GM12878 (cell line): Measurements from ENCODE around the gene FPR1. TPM values are rescaled to one million over a fixed set of nuclear protein-coding genes. Genes with fewer than 3 reads are reported as not detected.

ENCODE experiments used
- ATAC-seq: fragments of 200-7000 bp; cut with Tn5 transposase; 3 replicates; pipeline ENCODE4 v1.9.1; 2020; ENCODE audit warnings: mild to moderate bottlenecking, moderate library complexity
- BruUV-seq: library from RNA; stranded (reverse); fragments of 400-500 nt; replicated peaks from 2 replicates; lab custom pipeline; 2021; lab: Mats Ljungman, UMichigan
- CTCF ChIA-PET: fragments of 300-600 bp; sonication (Branson Sonifier 250); formaldehyde crosslinking; extraction: SDS; loops from one replicate; lab custom pipeline; 2021; ENCODE audit warnings: inconsistent platforms; lab: Yijun Ruan, JAX
- POLR2A ChIA-PET: fragments of 350-600 bp; formaldehyde crosslinking; extraction: SDS; loops from one replicate; lab custom pipeline; 2021; ENCODE audit warnings: inconsistent platforms; lab: Charles Lee
- RAD21 ChIA-PET: fragments of 300-600 bp; sonication (Branson Sonifier 250); formaldehyde crosslinking; loops from one replicate; lab custom pipeline; 2023; ENCODE audit warnings: antibody characterized with exemption; ENCODE audit not compliant: unreplicated experiment; lab: Charles Lee
- SMC1A ChIA-PET: fragments of 300-600 bp; sonication (Branson Sonifier 250); formaldehyde crosslinking; loops from one replicate; lab custom pipeline; 2023; ENCODE audit not compliant: unreplicated experiment, uncharacterized antibody; lab: Charles Lee
- DNase-seq: peaks from one replicate; pipeline ENCODE4 v3.0.0-alpha.2; 2011; ENCODE audit warnings: low read depth, low spot score
- FAIRE-seq: peaks from 3 replicates; lab custom pipeline; 2011; peaks lifted over from hg19 to GRCh38; lab: Jason Lieb, UNC
- H2AFZ ChIP-seq: 2 replicates; pipeline ENCODE4 v1.6.0; 2011; ENCODE audit warnings: low read depth, low read length, control low read depth; ENCODE audit not compliant: control insufficient read depth
- H3K27ac ChIP-seq: 2 replicates; pipeline ENCODE4 v1.5.1; 2011; ENCODE audit warnings: control low read depth; ENCODE audit not compliant: control insufficient read depth, insufficient read depth
- H3K27me3 ChIP-seq, 2 experiments: replicated peaks in 1 of 2; 2 replicates each; pipeline versions ENCODE4 v1.6.0 to v1.6.1; 2011; ENCODE audit warnings: low read length in 1 of 2; ENCODE audit not compliant: control insufficient read depth in 2 of 2, insufficient read depth in 2 of 2
- H3K36me3 ChIP-seq, 2 experiments: 2 replicates each; pipeline ENCODE4 v1.5.1; 2011; ENCODE audit warnings: low read length in 1 of 2; ENCODE audit not compliant: control insufficient read depth in 2 of 2, insufficient read depth in 2 of 2
- H3K4me1 ChIP-seq: 2 replicates; pipeline ENCODE4 v1.6.1; 2011; ENCODE audit warnings: mild to moderate bottlenecking, low read length, moderate library complexity, mixed read lengths; ENCODE audit not compliant: control insufficient read depth, insufficient read depth
- H3K4me2 ChIP-seq: 2 replicates; pipeline ENCODE4 v1.6.0; 2011; ENCODE audit warnings: control low read depth; ENCODE audit not compliant: control insufficient read depth, insufficient read depth
- H3K4me3 ChIP-seq: fragments of 200-600 bp; sonication (generic); 2 replicates; pipeline ENCODE4 v1.5.1; 2016
- H3K79me2 ChIP-seq: 2 replicates; pipeline ENCODE4 v1.6.0; 2011; ENCODE audit warnings: low read length; ENCODE audit not compliant: control insufficient read depth, insufficient read depth
- H3K9ac ChIP-seq: 2 replicates; pipeline ENCODE4 v1.8.0; 2011; ENCODE audit warnings: low read length, control low read depth, mixed read lengths; ENCODE audit not compliant: control insufficient read depth, insufficient read depth
- H3K9me3 ChIP-seq: replicated peaks from 3 replicates; pipeline ENCODE4 v1.5.1; 2011; ENCODE audit warnings: mild to moderate bottlenecking, low read length; ENCODE audit not compliant: control insufficient read depth, insufficient read depth
- H4K20me1 ChIP-seq: 2 replicates; pipeline ENCODE4 v1.6.0; 2011; ENCODE audit not compliant: control insufficient read depth, insufficient read depth
- ATF7 ChIP-seq: fragments of 450-650 bp; IDR thresholded peaks from 2 replicates; pipeline ENCODE4 v1.6.1; 2016; ENCODE audit warnings: low read depth, mild to moderate bottlenecking
- CBX5 ChIP-seq: sonication (generic); IDR thresholded peaks from 2 replicates; pipeline ENCODE4 v1.6.1; 2016; ENCODE audit warnings: low read depth, moderate library complexity, mild to moderate bottlenecking, inconsistent platforms
- FOS ChIP-seq: IDR thresholded peaks from 3 replicates; pipeline ENCODE4 v1.6.1; 2011; ENCODE audit warnings: borderline replicate concordance; ENCODE audit not compliant: insufficient read length; ENCODE audit errors: extremely low read depth
- IKZF2 ChIP-seq, 2 experiments: fragments of 450-650 bp; IDR thresholded peaks; 2 replicates each; pipeline ENCODE4 v1.6.1; 2017; ENCODE audit warnings: mild to moderate bottlenecking in 2 of 2, moderate library complexity in 2 of 2
- IRF4 ChIP-seq: IDR thresholded peaks from 2 replicates; pipeline ENCODE4 v1.6.1; 2011; ENCODE audit warnings: low read depth, low read length
- JUNB ChIP-seq: IDR thresholded peaks from 2 replicates; pipeline ENCODE4 v1.6.1; 2016; ENCODE audit warnings: antibody characterized with exemption, mild to moderate bottlenecking
- KLF5 ChIP-seq: fragments of 450-650 bp; IDR thresholded peaks from 2 replicates; pipeline ENCODE4 v1.6.1; 2014; ENCODE audit warnings: mild to moderate bottlenecking; ENCODE audit not compliant: partially characterized antibody
- RELB ChIP-seq: fragments of 450-650 bp; IDR thresholded peaks from 2 replicates; pipeline ENCODE4 v1.6.1; 2017; ENCODE audit warnings: low read depth, mild to moderate bottlenecking, moderate library complexity
- SMAD5 ChIP-seq: IDR thresholded peaks from 2 replicates; pipeline ENCODE4 v1.6.1; 2016; ENCODE audit warnings: antibody characterized with exemption, low read depth
- WRNIP1 ChIP-seq: IDR thresholded peaks from 2 replicates; pipeline ENCODE4 v1.6.1; 2011; ENCODE audit warnings: low read depth, low read length, improper control_type of control experiment, borderline replicate concordance
- ZNF24 ChIP-seq: fragments of 450-650 bp; IDR thresholded peaks from 2 replicates; pipeline ENCODE4 v1.6.1; 2017; ENCODE audit warnings: antibody characterized with exemption, mild to moderate bottlenecking
- WGBS: methylation state at CpG from one replicate; pipeline ENCODE4 v1.1.6; 2016; ENCODE audit warnings: low lambda C conversion rate; ENCODE audit not compliant: insufficient replicate concordance, insufficient coverage; ENCODE audit errors: missing lambda C conversion rate; 5-methylcytosine and 5-hydroxymethylcytosine counted together
- in situ Hi-C: fragments of 300-500 bp; cut with MboI; formaldehyde crosslinking; loops from 9 replicates; pipeline ENCODE4 v1.14.3; 2018; ENCODE audit warnings: mixed read lengths
- intact Hi-C: fragments of 100-400 bp; cut with micrococcal nuclease; formaldehyde crosslinking; loops from one replicate; pipeline ENCODE4 v1.14.2; 2022; ENCODE audit not compliant: unreplicated experiment
- polyA plus RNA-seq, 11 experiments: library from polyadenylated mRNA; depleted of rRNA in 4 of 11; unstranded in 6 of 11; stranded (reverse) in 5 of 11; fragments of >200 nt; fragmentation: Nextera tagmentation in 4 of 11; fragmentation: Illumina TruSeq in 1 of 11; extraction: Ambion mirVana in 4 of 11; extraction: Trizol in 1 of 11; gene quantifications; 1 replicate in 1 of 11; 2 replicates in 10 of 11; pipeline versions ENCODE4 v1.2.1 to v1.2.3, GENCODE V29; 2011 to 2016; ENCODE audit warnings: inconsistent platforms in 2 of 11, missing spikeins in 2 of 11, low read depth in 1 of 11
- total RNA-seq, 4 experiments: library from RNA; depleted of rRNA in 3 of 4; stranded (reverse); fragments of >200 nt in 3 of 4; fragmentation: Illumina TruSeq in 1 of 4; extraction: Trizol in 1 of 4; gene quantifications; 2 replicates each; pipeline versions ENCODE4 v1.2.1 to v1.2.3, GENCODE V29; 2013 to 2021
- TF ChIP-seq, protein P1 (sequence below): fragments of 450-650 bp; IDR thresholded peaks from 2 replicates; pipeline ENCODE4 v1.6.1; 2016; ENCODE audit warnings: mild to moderate bottlenecking
- TF ChIP-seq, protein P2 (sequence below): IDR thresholded peaks from 2 replicates; pipeline ENCODE4 v1.6.1; 2011; ENCODE audit warnings: low read depth, low read length, improper control_type of control experiment, borderline replicate concordance

Gene FPR1
- total and polyA plus RNA-seq, 10 of the 15 experiments (the other 5 are each of a cell fraction or from before 2014, with no cell fraction given): not detected

- CTCF ChIA-PET: no interaction called here
- in situ Hi-C loops: no loop called here
Measured at GRCh38 chr19:51786646-51787494, 35.2 kb upstream of the FPR1 start.

GRCh38 chr19:51784922-51785690 lies 33.4 kb upstream of the FPR1 start:
- H2AFZ ChIP-seq: no peak overlapping the region; the same call in 1 of the 2 replicates
- FAIRE-seq: no peak
- 18% methylated on average over 6 of the region's 6 CpGs for WGBS
- TF ChIP-seq CBX5 (0 out of 2 replicates have a peak, but pooled peaks have one; percentile 15), ATF7 (peak; percentile 77), IRF4 (peak; percentile 51; the same call in 1 of the 2 replicates), ZNF24 (no peak), IKZF2 (IDR thresholded peaks at IDR 0.05) (0 out of 4 replicates have a peak, but pooled peaks of 1 of the 2 experiments have one; percentile 30), JUNB (peak; percentile 86), RELB (0 out of 2 replicates have a peak, but pooled peaks have one; percentile 32)
- TF ChIP-seq, protein P1, sequence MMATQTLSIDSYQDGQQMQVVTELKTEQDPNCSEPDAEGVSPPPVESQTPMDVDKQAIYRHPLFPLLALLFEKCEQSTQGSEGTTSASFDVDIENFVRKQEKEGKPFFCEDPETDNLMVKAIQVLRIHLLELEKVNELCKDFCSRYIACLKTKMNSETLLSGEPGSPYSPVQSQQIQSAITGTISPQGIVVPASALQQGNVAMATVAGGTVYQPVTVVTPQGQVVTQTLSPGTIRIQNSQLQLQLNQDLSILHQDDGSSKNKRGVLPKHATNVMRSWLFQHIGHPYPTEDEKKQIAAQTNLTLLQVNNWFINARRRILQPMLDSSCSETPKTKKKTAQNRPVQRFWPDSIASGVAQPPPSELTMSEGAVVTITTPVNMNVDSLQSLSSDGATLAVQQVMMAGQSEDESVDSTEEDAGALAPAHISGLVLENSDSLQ: peak; percentile 54
- TF ChIP-seq, protein P2, sequence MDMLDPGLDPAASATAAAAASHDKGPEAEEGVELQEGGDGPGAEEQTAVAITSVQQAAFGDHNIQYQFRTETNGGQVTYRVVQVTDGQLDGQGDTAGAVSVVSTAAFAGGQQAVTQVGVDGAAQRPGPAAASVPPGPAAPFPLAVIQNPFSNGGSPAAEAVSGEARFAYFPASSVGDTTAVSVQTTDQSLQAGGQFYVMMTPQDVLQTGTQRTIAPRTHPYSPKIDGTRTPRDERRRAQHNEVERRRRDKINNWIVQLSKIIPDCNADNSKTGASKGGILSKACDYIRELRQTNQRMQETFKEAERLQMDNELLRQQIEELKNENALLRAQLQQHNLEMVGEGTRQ: no peak

More at GRCh38 chr19:51786646-51787494, 35.2 kb upstream of the FPR1 start:
- FAIRE-seq: no peak
- Histone ChIP-seq H3K79me2 (no peaks in the 10 kb centered on the region), H3K36me3 (no peaks in the 10 kb centered on the region), H3K4me1 (no peaks in the 10 kb centered on the region), H3K4me3 (no peak overlapping the region), H3K9me3 (peaks cover 7% of the 10 kb centered on the region; the same call in 2 of the 3 replicates), H2AFZ (no peak overlapping the region), H4K20me1 (no peaks in the 10 kb centered on the region), H3K27me3 (no peaks in the 10 kb centered on the region), H3K9ac (no peak overlapping the region), H3K4me2 (no peak overlapping the region), H3K27ac (no peak overlapping the region)
- no TSS peak for BruUV-seq
- no peak for DNase-seq
- no peak for ATAC-seq
- 3% methylated on average over 6 of the region's 6 CpGs for WGBS
- ChIA-PET RAD21 (no interaction called here), POLR2A (no interaction called here), SMC1A (no interaction called here)
- intact Hi-C loops: no loop called here
- TF ChIP-seq FOS (no peak), KLF5 (no peak), SMAD5 (no peak), WRNIP1 (no peak)

More at GRCh38 chr19:51784922-51785690, 33.4 kb upstream of the FPR1 start:
- POLR2A ChIA-PET: no interaction called here
- no peak overlapping the region for H3K27ac ChIP-seq
- intact Hi-C loops: no loop called here
- no peak overlapping the region for H3K4me2 ChIP-seq
- in situ Hi-C loops: no loop called here
- peak; percentile 22; the same call in 2 of the 3 replicates for ATAC-seq
- H3K36me3 ChIP-seq: no peaks in the 10 kb centered on the region
- no TSS peak for BruUV-seq
- DNase-seq: peak; percentile 32
- H3K4me1 ChIP-seq: no peaks in the 10 kb centered on the region
- SMC1A ChIA-PET: interaction anchor here (0.8 kb wide), 1 partner anchor 452 kb away, joined by 3 read pairs; no protein-coding TSS in a partner anchor
- no peaks in the 10 kb centered on the region for H4K20me1 ChIP-seq
- CTCF ChIA-PET: interaction anchor here (0.8 to 1.6 kb wide), 2 partner anchors 124 to 128 kb away, joined by 3 read pairs; no protein-coding TSS in a partner anchor
- H3K27me3 ChIP-seq: no peaks in the 10 kb centered on the region
- H3K79me2 ChIP-seq: no peaks in the 10 kb centered on the region
- H3K9ac ChIP-seq: no peak overlapping the region
- peaks cover 7% of the 10 kb centered on the region; the same call in 2 of the 3 replicates for H3K9me3 ChIP-seq
- RAD21 ChIA-PET: interaction anchor here (1.4 kb wide), 1 partner anchor 128 kb away, joined by 3 read pairs; no protein-coding TSS in a partner anchor
- no peak overlapping the region for H3K4me3 ChIP-seq
